ENCODE data around the gene GRAMD1B.

DNA sequence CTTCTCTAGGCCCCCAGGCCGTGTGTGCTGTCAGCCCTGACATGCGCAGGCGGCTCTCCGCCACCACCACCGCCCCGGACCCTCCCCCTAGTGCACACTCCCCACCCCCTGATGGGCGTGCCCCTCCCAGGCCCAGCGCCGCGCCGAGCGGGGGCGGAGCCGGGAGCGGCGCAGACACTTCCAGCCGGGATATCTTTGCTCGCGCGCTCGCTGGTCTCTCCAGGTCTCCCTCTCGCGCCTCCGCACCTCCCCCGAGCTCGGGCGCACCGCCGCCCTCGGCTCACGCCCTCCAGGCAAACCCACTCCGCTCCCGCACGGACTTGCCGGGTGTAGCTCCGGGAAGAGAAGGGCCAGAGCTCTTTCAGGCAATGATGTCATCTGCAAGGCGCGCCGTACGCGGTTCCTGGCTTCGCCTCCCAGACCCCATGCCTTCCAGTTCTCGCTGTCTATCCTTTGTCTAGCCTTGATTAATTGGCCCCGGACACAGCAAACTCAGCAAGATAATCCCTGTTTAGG lies 224.6 kb downstream of the GRAMD1B start, which contains the start of gene SCN3B:
- TF ChIP-seq, protein P1, sequence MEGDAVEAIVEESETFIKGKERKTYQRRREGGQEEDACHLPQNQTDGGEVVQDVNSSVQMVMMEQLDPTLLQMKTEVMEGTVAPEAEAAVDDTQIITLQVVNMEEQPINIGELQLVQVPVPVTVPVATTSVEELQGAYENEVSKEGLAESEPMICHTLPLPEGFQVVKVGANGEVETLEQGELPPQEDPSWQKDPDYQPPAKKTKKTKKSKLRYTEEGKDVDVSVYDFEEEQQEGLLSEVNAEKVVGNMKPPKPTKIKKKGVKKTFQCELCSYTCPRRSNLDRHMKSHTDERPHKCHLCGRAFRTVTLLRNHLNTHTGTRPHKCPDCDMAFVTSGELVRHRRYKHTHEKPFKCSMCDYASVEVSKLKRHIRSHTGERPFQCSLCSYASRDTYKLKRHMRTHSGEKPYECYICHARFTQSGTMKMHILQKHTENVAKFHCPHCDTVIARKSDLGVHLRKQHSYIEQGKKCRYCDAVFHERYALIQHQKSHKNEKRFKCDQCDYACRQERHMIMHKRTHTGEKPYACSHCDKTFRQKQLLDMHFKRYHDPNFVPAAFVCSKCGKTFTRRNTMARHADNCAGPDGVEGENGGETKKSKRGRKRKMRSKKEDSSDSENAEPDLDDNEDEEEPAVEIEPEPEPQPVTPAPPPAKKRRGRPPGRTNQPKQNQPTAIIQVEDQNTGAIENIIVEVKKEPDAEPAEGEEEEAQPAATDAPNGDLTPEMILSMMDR (IDR thresholded peaks at IDR 0.05) = no peak
- TF ChIP-seq POLR2A (IDR thresholded peaks at IDR 0.05) = no peak
